OCI-LY3 (cell line): ENCODE data around the gene ASXL3.

Experiments used
- H2AFZ ChIP-seq: fragments of 200-600, 300-600 bp; shearing (Covaris generic); 2 replicates; pipeline ENCODE4 v1.6.0; 2014; ENCODE audit warnings: antibody characterized with exemption, low read depth, low read length
- H3K27ac ChIP-seq: fragments of 200-600, 300-600 bp; sonication (generic); 2 replicates; pipeline ENCODE4 v1.5.1; 2014; ENCODE audit warnings: mild to moderate bottlenecking, low read length, moderate library complexity, mixed read lengths
- H3K27me3 ChIP-seq: fragments of 200-600, 300-600 bp; sonication (generic); 2 replicates; pipeline ENCODE4 v1.6.1; 2014; ENCODE audit warnings: low read depth, low read length, mixed read lengths
- H3K36me3 ChIP-seq: fragments of 200-600, 300-600 bp; sonication (generic); replicated peaks from 2 replicates; pipeline ENCODE3; 2014; ENCODE audit warnings: low read depth, low read length, mixed read lengths
- H3K4me1 ChIP-seq: fragments of 300-600, 200-600 bp; sonication (generic); 2 replicates; pipeline ENCODE4 v1.6.1; 2014; ENCODE audit warnings: low read length, mixed read lengths
- H3K4me2 ChIP-seq: fragments of 200-600, 300-600 bp; sonication (generic); 2 replicates; pipeline ENCODE4 v1.6.1; 2014; ENCODE audit warnings: low read length, mixed read lengths
- H3K4me3 ChIP-seq: fragments of 300-600, 200-600 bp; sonication (generic); 2 replicates; pipeline ENCODE4 v1.5.1; 2014; ENCODE audit warnings: antibody characterized with exemption, mild to moderate bottlenecking, low read length, moderate library complexity
- H3K79me2 ChIP-seq: fragments of 300-600, 200-600 bp; shearing (Covaris generic); 2 replicates; pipeline ENCODE4 v1.6.1; 2014; ENCODE audit warnings: mild to moderate bottlenecking, low read length, mixed read lengths
- H3K9ac ChIP-seq: fragments of 300-600, 200-600 bp; shearing (Covaris generic); 2 replicates; pipeline ENCODE4 v1.6.0; 2014; ENCODE audit warnings: mild to moderate bottlenecking, low read length, moderate library complexity
- H3K9me3 ChIP-seq: fragments of 200-600, 300-600 bp; shearing (Covaris generic); 2 replicates; pipeline ENCODE4 v1.6.1; 2014; ENCODE audit warnings: low read length, mixed read lengths; ENCODE audit not compliant: insufficient read depth
- H4K20me1 ChIP-seq: fragments of 200-600, 300-600 bp; sonication (generic); 2 replicates; pipeline ENCODE4 v1.6.1; 2016; ENCODE audit warnings: low read length, mixed read lengths; ENCODE audit not compliant: insufficient read depth
- EZH2phosphoT487 ChIP-seq: fragments of 200-600 bp; shearing (Covaris generic); IDR thresholded peaks from 2 replicates; pipeline ENCODE4 v1.6.1; 2018; ENCODE audit warnings: antibody characterized with exemption, mixed run types, low read depth
- TF ChIP-seq, protein P1 (sequence below): fragments of 200-600, 300-600 bp; sonication (generic); IDR thresholded peaks from 2 replicates; pipeline ENCODE4 v1.5.1; 2014; ENCODE audit warnings: antibody characterized with exemption, low read length, low read depth

The ASXL3 gene

GRCh38 chr18:33593261-33593660, 15.2 kb downstream of the ASXL3 start:
- Histone ChIP-seq H3K4me1 (no peaks in the 10 kb centered on the region), H3K4me3 (no peak overlapping the region), H3K27me3 (no peaks in the 10 kb centered on the region), H3K79me2 (no peaks in the 10 kb centered on the region), H3K9me3 (no peaks in the 10 kb centered on the region), H3K27ac (no peak overlapping the region), H3K9ac (no peak overlapping the region), H2AFZ (no peak overlapping the region), H3K36me3 (no peaks in the 10 kb centered on the region), H4K20me1 (no peaks in the 10 kb centered on the region), H3K4me2 (no peak overlapping the region)
- TF ChIP-seq, protein P1, sequence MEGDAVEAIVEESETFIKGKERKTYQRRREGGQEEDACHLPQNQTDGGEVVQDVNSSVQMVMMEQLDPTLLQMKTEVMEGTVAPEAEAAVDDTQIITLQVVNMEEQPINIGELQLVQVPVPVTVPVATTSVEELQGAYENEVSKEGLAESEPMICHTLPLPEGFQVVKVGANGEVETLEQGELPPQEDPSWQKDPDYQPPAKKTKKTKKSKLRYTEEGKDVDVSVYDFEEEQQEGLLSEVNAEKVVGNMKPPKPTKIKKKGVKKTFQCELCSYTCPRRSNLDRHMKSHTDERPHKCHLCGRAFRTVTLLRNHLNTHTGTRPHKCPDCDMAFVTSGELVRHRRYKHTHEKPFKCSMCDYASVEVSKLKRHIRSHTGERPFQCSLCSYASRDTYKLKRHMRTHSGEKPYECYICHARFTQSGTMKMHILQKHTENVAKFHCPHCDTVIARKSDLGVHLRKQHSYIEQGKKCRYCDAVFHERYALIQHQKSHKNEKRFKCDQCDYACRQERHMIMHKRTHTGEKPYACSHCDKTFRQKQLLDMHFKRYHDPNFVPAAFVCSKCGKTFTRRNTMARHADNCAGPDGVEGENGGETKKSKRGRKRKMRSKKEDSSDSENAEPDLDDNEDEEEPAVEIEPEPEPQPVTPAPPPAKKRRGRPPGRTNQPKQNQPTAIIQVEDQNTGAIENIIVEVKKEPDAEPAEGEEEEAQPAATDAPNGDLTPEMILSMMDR = no peak
- no peak for TF ChIP-seq EZH2phosphoT487

- Histone ChIP-seq H4K20me1 (no peaks in the 10 kb centered on the region), H3K27ac (no peak overlapping the region), H3K27me3 (no peaks in the 10 kb centered on the region), H3K9me3 (no peaks in the 10 kb centered on the region), H3K4me3 (no peak overlapping the region), H3K4me1 (no peaks in the 10 kb centered on the region), H2AFZ (no peak overlapping the region), H3K79me2 (no peaks in the 10 kb centered on the region), H3K9ac (no peak overlapping the region), H3K4me2 (no peak overlapping the region), H3K36me3 (no peaks in the 10 kb centered on the region)
- TF ChIP-seq, protein P1 = no peak
- no peak for TF ChIP-seq EZH2phosphoT487
These were observed 16.8 kb downstream of the ASXL3 start for GRCh38 chr18:33594799-33595198.

GRCh38 chr18:33596178-33596854, 18.3 kb downstream of the ASXL3 start:
- H3K4me3 ChIP-seq = no peak overlapping the region
- H3K4me1 ChIP-seq = no peaks in the 10 kb centered on the region
- no peak overlapping the region for H2AFZ ChIP-seq
- TF ChIP-seq, protein P1 = no peak
- no peak for TF ChIP-seq EZH2phosphoT487
- no peak overlapping the region for H3K9ac ChIP-seq
- no peaks in the 10 kb centered on the region for H3K36me3 ChIP-seq
- no peaks in the 10 kb centered on the region for H4K20me1 ChIP-seq
- no peaks in the 10 kb centered on the region for H3K9me3 ChIP-seq
- H3K27me3 ChIP-seq = no peaks in the 10 kb centered on the region
- H3K27ac ChIP-seq = no peak overlapping the region
- no peak overlapping the region for H3K4me2 ChIP-seq
- H3K79me2 ChIP-seq = no peaks in the 10 kb centered on the region

- Histone ChIP-seq H2AFZ (no peak overlapping the region), H3K9ac (no peak overlapping the region)
These were observed 22.8 kb downstream of the ASXL3 start for GRCh38 chr18:33600846-33601245.

More at GRCh38 chr18:33600846-33601245, 22.8 kb downstream of the ASXL3 start:
- Histone ChIP-seq H3K27ac (no peak overlapping the region), H3K79me2 (no peaks in the 10 kb centered on the region), H3K4me2 (no peak overlapping the region), H3K36me3 (no peaks in the 10 kb centered on the region), H3K4me3 (no peak overlapping the region), H3K9me3 (no peaks in the 10 kb centered on the region), H3K4me1 (no peaks in the 10 kb centered on the region), H4K20me1 (no peaks in the 10 kb centered on the region), H3K27me3 (no peaks in the 10 kb centered on the region)
- no peak for TF ChIP-seq EZH2phosphoT487
- TF ChIP-seq, protein P1 = no peak
